Sigmoid colon (tissue), 7 donors: ENCODE measurements around the gene CFAP100. TPM values are rescaled to one million over a fixed set of nuclear protein-coding genes. Genes with fewer than 3 reads are reported as not detected.
A peak's percentile ranks its signal among the peaks of the same experiment; 100 is the strongest.

ENCODE experiments used
- DNase-seq: peaks from one replicate; pipeline ENCODE4 v3.0.0-alpha.2; 2019
- H3K27ac ChIP-seq, 4 donors: fragments of 200-600 bp; sonication (generic); one replicate each; pipeline ENCODE4 v1.5.1; 2016 to 2019; ENCODE audit warnings: mild to moderate bottlenecking in 1 of 4
- H3K27me3 ChIP-seq, 3 donors: fragments of 200-600 bp; sonication (generic); one replicate each; pipeline ENCODE4 v1.5.1; 2019; ENCODE audit warnings: mild to moderate bottlenecking in 1 of 3
- H3K36me3 ChIP-seq, 4 donors: fragments of 200-600 bp; sonication (generic); one replicate each; pipeline ENCODE4 v1.5.1; 2016 to 2019
- H3K4me1 ChIP-seq, 4 donors: fragments of 200-600 bp; sonication (generic); one replicate each; pipeline ENCODE4 v1.5.1; 2017 to 2019
- H3K4me3 ChIP-seq, 4 donors: fragments of 200-600 bp; sonication (generic); one replicate each; pipeline ENCODE4 v1.5.1; 2017 to 2019; ENCODE audit warnings: mild to moderate bottlenecking in 2 of 4, moderate library complexity in 1 of 4
- H3K9me3 ChIP-seq, 4 donors: fragments of 200-600 bp in 3 of 4; sonication (generic) in 3 of 4; one replicate each; pipeline versions ENCODE4 v1.5.1 to v1.6.1; 2013 to 2019
- EP300 ChIP-seq, 4 donors: sonication (generic); formaldehyde crosslinking; IDR thresholded peaks; one replicate each; pipeline ENCODE4 v1.6.1; 2017; ENCODE audit warnings: antibody characterized with exemption in 4 of 4
- POLR2A ChIP-seq, 2 donors: fragments of 450-650 bp; IDR thresholded peaks; one replicate each; pipeline ENCODE4 v1.6.1; 2016; ENCODE audit warnings: antibody characterized with exemption in 2 of 2, mild to moderate bottlenecking in 2 of 2, moderate library complexity in 2 of 2
- POLR2AphosphoS5 ChIP-seq, 4 donors: sonication (generic); formaldehyde crosslinking; IDR thresholded peaks; one replicate each; pipeline ENCODE4 v1.6.1; 2017; ENCODE audit warnings: antibody characterized with exemption in 4 of 4
- WGBS, 2 donors: extraction: QIAGEN DNeasy Blood & Tissue Kit; methylation state at CpG; one replicate each; pipeline ENCODE4 v1.1.7; 2013; 5-methylcytosine and 5-hydroxymethylcytosine counted together
- intact Hi-C: fragments of 100-400 bp; cut with DNase I; formaldehyde crosslinking; loops from one replicate; pipeline ENCODE4 v1.15.1; 2023
- polyA plus RNA-seq, 3 donors: library from polyadenylated mRNA; stranded (reverse); fragments of 200-250 nt; gene quantifications; one replicate each; pipeline ENCODE4 v1.2.3, GENCODE V29; 2013
- total RNA-seq, 4 donors: library from RNA; depleted of rRNA; stranded (reverse); fragments of >200 nt; gene quantifications; one replicate each; pipeline ENCODE4 v1.1.0, GENCODE V29; 2016
- TF ChIP-seq, protein P1 (sequence below), 4 experiments: fragments of 450-650 bp in 3 of 4; fragments of 200-600 bp in 1 of 4; IDR thresholded peaks; one replicate each; pipeline ENCODE4 v1.5.1; 2016 to 2019; ENCODE audit warnings: antibody characterized with exemption in 4 of 4, mild to moderate bottlenecking in 3 of 4, moderate library complexity in 2 of 4
- donor health status: healthy with polysubstance abuse.
- donor health status: Bipolar disorder and iron deficiency.
- donor health status: healthy.

CFAP100 gene
- total and polyA plus RNA-seq, 7 donors = not detected

DNA sequence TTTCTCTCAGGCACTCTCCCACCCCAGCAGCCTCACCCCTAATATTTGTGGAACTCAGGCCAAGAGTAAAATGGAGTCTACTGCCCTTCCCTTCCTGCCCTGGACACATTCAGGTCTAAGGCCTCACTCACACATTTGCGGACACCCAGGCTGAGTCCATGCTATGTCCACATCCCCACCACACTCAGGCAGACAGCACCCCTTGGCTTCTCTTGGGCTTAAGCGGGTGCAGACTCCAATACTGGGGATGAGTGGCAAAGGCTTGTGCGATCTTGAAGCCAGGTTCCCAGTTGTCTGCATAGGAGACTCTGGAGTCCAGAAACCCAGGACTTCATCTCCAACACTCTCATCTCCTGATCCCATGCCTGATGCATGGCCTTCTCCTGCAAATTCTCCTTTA lies 17.5 kb upstream of the CFAP100 start:
- Histone ChIP-seq H3K27me3 (no peaks in the 10 kb centered on the region), H3K27ac (no peak overlapping the region), H3K4me1 (peaks cover 0 to 6% (median 6%) of the 10 kb centered on the region in 4 donors), H3K9me3 (no peaks in the 10 kb centered on the region), H3K4me3 (no peak overlapping the region), H3K36me3 (no peaks in the 10 kb centered on the region)
- intact Hi-C loops = no loop called here
- TF ChIP-seq POLR2AphosphoS5 (IDR thresholded peaks at IDR 0.05) (no peak), POLR2A (IDR thresholded peaks at IDR 0.05) (no peak), EP300 (IDR thresholded peaks at IDR 0.05) (no peak)
- TF ChIP-seq, protein P1, sequence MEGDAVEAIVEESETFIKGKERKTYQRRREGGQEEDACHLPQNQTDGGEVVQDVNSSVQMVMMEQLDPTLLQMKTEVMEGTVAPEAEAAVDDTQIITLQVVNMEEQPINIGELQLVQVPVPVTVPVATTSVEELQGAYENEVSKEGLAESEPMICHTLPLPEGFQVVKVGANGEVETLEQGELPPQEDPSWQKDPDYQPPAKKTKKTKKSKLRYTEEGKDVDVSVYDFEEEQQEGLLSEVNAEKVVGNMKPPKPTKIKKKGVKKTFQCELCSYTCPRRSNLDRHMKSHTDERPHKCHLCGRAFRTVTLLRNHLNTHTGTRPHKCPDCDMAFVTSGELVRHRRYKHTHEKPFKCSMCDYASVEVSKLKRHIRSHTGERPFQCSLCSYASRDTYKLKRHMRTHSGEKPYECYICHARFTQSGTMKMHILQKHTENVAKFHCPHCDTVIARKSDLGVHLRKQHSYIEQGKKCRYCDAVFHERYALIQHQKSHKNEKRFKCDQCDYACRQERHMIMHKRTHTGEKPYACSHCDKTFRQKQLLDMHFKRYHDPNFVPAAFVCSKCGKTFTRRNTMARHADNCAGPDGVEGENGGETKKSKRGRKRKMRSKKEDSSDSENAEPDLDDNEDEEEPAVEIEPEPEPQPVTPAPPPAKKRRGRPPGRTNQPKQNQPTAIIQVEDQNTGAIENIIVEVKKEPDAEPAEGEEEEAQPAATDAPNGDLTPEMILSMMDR (IDR thresholded peaks at IDR 0.05) = no peak
- DNase-seq = peak; percentile 36
- 96 to 98% methylated on average over 3 of the region's 3 CpGs for WGBS, 2 donors

DNA sequence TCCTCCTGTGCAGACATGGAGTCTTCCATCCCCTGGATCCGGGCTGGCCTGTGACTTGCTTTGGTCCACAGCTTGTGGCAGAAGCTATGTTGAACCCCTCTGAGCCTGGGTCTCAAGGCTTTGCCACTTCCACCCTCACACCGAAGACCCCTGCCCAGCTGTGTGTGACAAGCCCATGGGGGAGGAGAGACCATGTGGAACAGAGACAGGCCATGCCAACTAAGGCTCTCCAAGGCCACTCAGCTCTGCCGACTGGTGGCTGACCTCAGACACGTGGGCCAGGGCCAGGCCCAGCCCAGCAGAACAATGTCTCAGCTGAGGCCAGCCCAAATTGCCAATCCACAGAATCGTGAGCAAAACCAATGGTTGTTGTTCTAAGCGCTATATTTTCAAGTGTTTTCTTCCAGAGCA lies 16.4 kb upstream of the CFAP100 start:
- TF ChIP-seq, protein P1 (IDR thresholded peaks at IDR 0.05) = no peak
- TF ChIP-seq POLR2AphosphoS5 (IDR thresholded peaks at IDR 0.05) = no peak
- no peak for TF ChIP-seq EP300 (IDR thresholded peaks at IDR 0.05)
- TF ChIP-seq POLR2A (IDR thresholded peaks at IDR 0.05) = no peak
- DNase-seq = peak; percentile 38
- WGBS, 2 donors = 79 to 82% methylated on average over 6 of the region's 6 CpGs

DNA sequence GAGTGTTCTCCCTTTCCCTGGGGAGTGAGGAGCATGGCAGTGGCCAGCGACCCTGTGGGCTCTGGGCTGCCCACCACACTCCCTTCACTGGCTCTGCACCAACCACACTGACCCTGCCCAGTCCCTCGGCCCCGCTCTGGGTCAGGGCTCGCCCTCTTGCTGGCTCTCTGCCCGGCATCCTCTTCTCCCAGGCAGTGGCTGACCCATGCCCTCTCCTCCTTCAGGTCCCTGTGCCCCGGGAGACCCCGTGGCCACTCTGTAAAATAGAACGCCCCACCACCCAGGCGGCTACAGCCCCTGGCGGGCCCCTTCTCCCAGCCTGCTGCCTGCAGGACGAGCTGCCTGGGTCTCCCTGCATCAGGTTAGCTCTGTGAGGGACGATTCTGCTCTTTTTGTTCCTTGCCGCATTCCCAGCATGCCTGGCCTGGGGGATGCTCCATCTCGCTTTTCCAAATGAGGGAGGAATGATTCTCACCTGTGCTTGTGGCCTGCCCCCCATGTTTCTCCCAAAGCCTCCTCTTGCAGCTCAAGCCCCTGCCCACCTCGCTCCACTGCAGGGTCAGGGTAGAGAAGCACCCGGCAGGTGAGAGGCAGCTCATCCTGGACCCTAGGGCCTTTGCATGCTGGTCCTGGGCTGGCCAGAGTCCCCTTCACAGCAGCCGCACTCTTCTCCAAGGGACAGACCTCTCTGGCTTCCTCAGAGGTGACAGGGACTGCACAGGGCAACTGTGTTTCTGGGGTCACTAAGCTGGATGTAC lies 14.5 kb upstream of the CFAP100 start:
- TF ChIP-seq, protein P1 (IDR thresholded peaks at IDR 0.05) = no peak
- TF ChIP-seq EP300 (IDR thresholded peaks at IDR 0.05) = no peak
- no peak for TF ChIP-seq POLR2AphosphoS5 (IDR thresholded peaks at IDR 0.05)
- no peak for TF ChIP-seq POLR2A (IDR thresholded peaks at IDR 0.05)
- WGBS, 2 donors = 65 to 77% methylated on average over 17 of the region's 17 CpGs
- H3K4me1 ChIP-seq = no peaks in the 10 kb centered on the region
- no peaks in the 10 kb centered on the region for H3K36me3 ChIP-seq
- H3K27ac ChIP-seq = no peak overlapping the region
- no peaks in the 10 kb centered on the region for H3K9me3 ChIP-seq
- DNase-seq = peak; percentile 56
- intact Hi-C loops = no loop called here
- H3K27me3 ChIP-seq = no peaks in the 10 kb centered on the region
- no peak overlapping the region for H3K4me3 ChIP-seq

More for the DNA sequence above, 16.4 kb upstream of the CFAP100 start:
- H3K27me3 ChIP-seq = no peaks in the 10 kb centered on the region
- intact Hi-C loops = no loop called here
- H3K36me3 ChIP-seq = no peaks in the 10 kb centered on the region
- H3K9me3 ChIP-seq = no peaks in the 10 kb centered on the region
- no peak overlapping the region for H3K27ac ChIP-seq
- H3K4me3 ChIP-seq = no peak overlapping the region
- peaks cover 0 to 6% (median 6%) of the 10 kb centered on the region in 4 donors for H3K4me1 ChIP-seq

DNA sequence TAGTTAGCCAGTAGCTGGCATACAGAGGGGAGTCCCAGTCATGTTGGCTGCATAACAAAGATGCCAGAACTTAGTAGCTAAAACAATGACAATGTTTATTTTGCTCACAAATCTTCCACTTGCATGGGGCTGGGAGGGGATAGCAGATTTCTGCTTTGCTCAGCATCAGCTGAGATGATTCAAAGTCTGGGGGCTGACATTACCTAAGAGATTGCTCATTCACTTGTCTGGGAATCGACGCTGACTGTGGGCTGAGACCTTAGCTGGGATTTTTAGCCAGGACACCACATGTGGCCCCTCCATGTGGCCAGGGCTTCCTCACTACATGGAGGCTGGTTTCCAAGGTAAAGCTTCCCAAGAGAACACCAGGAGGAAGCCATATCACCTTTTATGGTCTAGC lies 12.7 kb upstream of the CFAP100 start:
- Histone ChIP-seq H3K9me3 (no peaks in the 10 kb centered on the region), H3K4me3 (no peak overlapping the region), H3K4me1 (no peaks in the 10 kb centered on the region), H3K27me3 (no peaks in the 10 kb centered on the region), H3K27ac (no peak overlapping the region), H3K36me3 (no peaks in the 10 kb centered on the region)
- TF ChIP-seq POLR2A (IDR thresholded peaks at IDR 0.05) = no peak
- TF ChIP-seq, protein P1 (IDR thresholded peaks at IDR 0.05) = no peak
- no peak for TF ChIP-seq POLR2AphosphoS5 (IDR thresholded peaks at IDR 0.05)
- intact Hi-C loops = no loop called here
- 18 to 27% methylated on average over 2 of the region's 2 CpGs for WGBS, 2 donors
- no peak for DNase-seq
